WI38 (cell line): ENCODE measurements around the gene HS6ST3.

ENCODE experiments used
- H3K4me3 ChIP-seq: 2 replicates; pipeline ENCODE4 v1.5.1; 2011; ENCODE audit warnings: low read depth, mild to moderate bottlenecking, control low read depth, low read length
- CTCF ChIP-seq: IDR thresholded peaks from 2 replicates; pipeline ENCODE4 v1.5.1; 2012; ENCODE audit warnings: low read depth, mild to moderate bottlenecking, control low read depth, low read length

HS6ST3 gene

GRCh38 chr13:96460609-96461008 is 370.7 kb downstream of the HS6ST3 start:
- no peak for TF ChIP-seq CTCF
- no peak overlapping the region for H3K4me3 ChIP-seq

- H3K4me3 ChIP-seq = no peak overlapping the region
- TF ChIP-seq CTCF = no peak
Measured at GRCh38 chr13:96473526-96474180, 383.7 kb downstream of the HS6ST3 start.

GRCh38 chr13:96474181-96474557 is 384.3 kb downstream of the HS6ST3 start:
- no peak for TF ChIP-seq CTCF
- H3K4me3 ChIP-seq = no peak overlapping the region

- TF ChIP-seq CTCF = no peak
- H3K4me3 ChIP-seq = no peak overlapping the region
Measured at GRCh38 chr13:96475103-96475502, 385.2 kb downstream of the HS6ST3 start.

GRCh38 chr13:96481482-96481881 is 391.6 kb downstream of the HS6ST3 start:
- H3K4me3 ChIP-seq = no peak overlapping the region
- TF ChIP-seq CTCF = no peak

- no peak for TF ChIP-seq CTCF
- H3K4me3 ChIP-seq = no peak overlapping the region
Measured at GRCh38 chr13:96490496-96490989, 400.6 kb downstream of the HS6ST3 start.

- TF ChIP-seq CTCF = no peak
- H3K4me3 ChIP-seq = no peak overlapping the region
Measured at GRCh38 chr13:96491103-96491502, 401.2 kb downstream of the HS6ST3 start.
